OCI-LY7 (cell line): ENCODE data around the gene PLXNB2. TPM values are rescaled to one million over a fixed set of nuclear protein-coding genes. Genes with fewer than 3 reads are reported as not detected.

Experiments
- BruUV-seq: library from RNA; stranded (reverse); fragments of 400-500 nt; replicated peaks from 2 replicates; lab custom pipeline; 2021; lab: Mats Ljungman, UMichigan
- CTCF ChIA-PET: fragments of 300-600 bp; sonication (Branson Sonifier 250); formaldehyde crosslinking; loops from one replicate; lab custom pipeline; 2022; ENCODE audit warnings: antibody characterized with exemption; ENCODE audit not compliant: unreplicated experiment; lab: Charles Lee
- POLR2A ChIA-PET: fragments of 300-600 bp; sonication (Branson Sonifier 250); formaldehyde crosslinking; loops from one replicate; lab custom pipeline; 2022; ENCODE audit warnings: antibody characterized with exemption; lab: Charles Lee
- DNase-seq: peaks from one replicate; pipeline ENCODE4 v3.0.0-alpha.2; 2015; ENCODE audit warnings: low spot score
- H2AFZ ChIP-seq: fragments of 200-600 bp; sonication (generic), shearing (Covaris generic); 2 replicates; pipeline ENCODE4 v1.6.1; 2014; ENCODE audit warnings: mild to moderate bottlenecking, antibody characterized with exemption, low read length, moderate library complexity
- H3K27ac ChIP-seq: fragments of 200-600 bp; sonication (generic); 2 replicates; pipeline ENCODE4 v1.5.1; 2014; ENCODE audit warnings: mixed run types, low read depth, mild to moderate bottlenecking, moderate library complexity, low read length, inconsistent platforms; ENCODE audit not compliant: poor library complexity, severe bottlenecking
- H3K36me3 ChIP-seq: fragments of 200-600 bp; sonication (generic); 2 replicates; pipeline ENCODE4 v1.6.1; 2014; ENCODE audit warnings: mild to moderate bottlenecking, antibody characterized with exemption, low read length, moderate library complexity, mixed read lengths; ENCODE audit not compliant: insufficient read depth
- H3K4me1 ChIP-seq: fragments of 200-600 bp; sonication (generic); 2 replicates; pipeline ENCODE4 v1.5.1; 2014; ENCODE audit warnings: mild to moderate bottlenecking, low read length; ENCODE audit not compliant: insufficient read depth, poor library complexity, severe bottlenecking
- H3K4me2 ChIP-seq: fragments of 200-600 bp; sonication (generic); 2 replicates; pipeline ENCODE4 v1.6.1; 2014; ENCODE audit warnings: mild to moderate bottlenecking, low read length
- H3K4me3 ChIP-seq: fragments of 200-600 bp; sonication (generic); 2 replicates; pipeline ENCODE4 v1.5.1; 2014; ENCODE audit warnings: mild to moderate bottlenecking, low read depth, low read length; ENCODE audit not compliant: poor library complexity, severe bottlenecking
- H3K79me2 ChIP-seq: fragments of 200-600 bp; sonication (generic); 2 replicates; pipeline ENCODE4 v1.6.1; 2016; ENCODE audit warnings: low read depth, mild to moderate bottlenecking, low read length, moderate library complexity, mixed read lengths; ENCODE audit not compliant: insufficient read depth
- H3K9me2 ChIP-seq: fragments of 200-600 bp; sonication (generic); 2 replicates; pipeline ENCODE4 v1.6.1; 2016; ENCODE audit warnings: mild to moderate bottlenecking, low read length, mixed read lengths; ENCODE audit not compliant: insufficient read depth
- H3K9me3 ChIP-seq: fragments of 200-600 bp; sonication (generic); 2 replicates; pipeline ENCODE4 v1.6.1; 2014; ENCODE audit warnings: mild to moderate bottlenecking, mixed run types, low read length, mixed read lengths
- H4K20me1 ChIP-seq: fragments of 200-600 bp; sonication (generic); 2 replicates; pipeline ENCODE4 v1.6.1; 2014; ENCODE audit warnings: mild to moderate bottlenecking, antibody characterized with exemption, low read length, moderate library complexity, mixed read lengths; ENCODE audit not compliant: insufficient read depth
- EZH2phosphoT487 ChIP-seq: fragments of 200-600 bp; sonication (generic); IDR thresholded peaks from 2 replicates; pipeline ENCODE4 v1.6.1; 2018; ENCODE audit warnings: low read depth, borderline replicate concordance, mild to moderate bottlenecking, mixed run types, antibody characterized with exemption, low read length, moderate library complexity, mixed read lengths
- intact Hi-C: fragments of 100-400 bp; cut with micrococcal nuclease; formaldehyde crosslinking; loops from one replicate; pipeline ENCODE4 v1.10.0; 2022; ENCODE audit not compliant: unreplicated experiment
- total RNA-seq, 2 experiments: library from RNA; depleted of rRNA in 1 of 2; stranded (reverse); fragments of >200 nt in 1 of 2; shearing (Covaris generic) in 1 of 2; gene quantifications; 2 replicates each; pipeline ENCODE4 v1.2.3, GENCODE V29; 2014 to 2022
- TF ChIP-seq, protein P1 (sequence below): fragments of 200-600 bp; sonication (generic); conservative IDR thresholded peaks from 2 replicates; pipeline ENCODE4 v1.5.1; 2014; ENCODE audit warnings: mild to moderate bottlenecking, antibody characterized with exemption, low read length, moderate library complexity, mixed read lengths

The PLXNB2 gene
- total RNA-seq, 2 experiments from 2014 or later, result 10.7 to 39.2 TPM

DNA sequence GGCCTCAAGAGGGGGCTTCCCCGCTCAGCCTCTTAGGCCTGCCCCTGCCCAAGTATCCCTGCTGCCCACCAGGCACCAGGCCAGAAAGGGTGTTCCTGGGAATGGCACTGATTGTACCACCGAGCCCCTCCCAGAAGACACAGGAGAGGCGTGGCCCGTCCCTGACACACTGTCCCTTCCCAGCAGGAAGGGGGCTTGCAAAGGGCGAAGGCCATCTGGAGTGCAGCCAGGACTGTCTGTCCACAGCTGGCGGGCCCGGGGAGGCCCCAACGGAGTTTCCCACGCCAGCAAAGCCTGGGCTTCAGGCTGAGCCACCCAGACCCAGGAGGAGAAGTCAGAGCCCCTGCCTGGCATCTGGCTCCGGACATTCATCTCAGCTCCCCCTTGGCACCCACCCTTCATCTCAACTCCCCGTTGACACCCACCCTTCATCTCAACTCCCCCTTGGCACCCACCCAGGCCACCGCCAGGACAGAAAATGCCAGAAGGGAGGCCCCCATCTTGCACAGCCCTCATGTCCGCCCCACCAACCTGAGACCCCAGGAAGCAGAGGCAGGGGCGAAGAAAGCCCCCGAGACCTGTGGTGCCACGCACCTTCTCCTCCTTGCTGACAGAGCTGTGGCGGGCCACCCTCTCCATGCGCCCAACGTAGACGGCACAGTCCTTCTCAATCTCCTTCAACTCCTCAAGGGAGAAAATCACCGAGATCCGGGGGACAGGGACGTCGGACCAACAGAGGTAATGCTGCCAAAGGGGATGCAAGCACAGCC lies 82.1 kb downstream of the PLXNB2 start:
- no peak overlapping the region for H3K27ac ChIP-seq
- H3K4me2 ChIP-seq, result no peak overlapping the region
- no peaks in the 10 kb centered on the region for H3K9me3 ChIP-seq
- no peaks in the 10 kb centered on the region for H3K9me2 ChIP-seq
- H2AFZ ChIP-seq, result no peak overlapping the region
- TF ChIP-seq EZH2phosphoT487, result no peak
- TF ChIP-seq, protein P1, sequence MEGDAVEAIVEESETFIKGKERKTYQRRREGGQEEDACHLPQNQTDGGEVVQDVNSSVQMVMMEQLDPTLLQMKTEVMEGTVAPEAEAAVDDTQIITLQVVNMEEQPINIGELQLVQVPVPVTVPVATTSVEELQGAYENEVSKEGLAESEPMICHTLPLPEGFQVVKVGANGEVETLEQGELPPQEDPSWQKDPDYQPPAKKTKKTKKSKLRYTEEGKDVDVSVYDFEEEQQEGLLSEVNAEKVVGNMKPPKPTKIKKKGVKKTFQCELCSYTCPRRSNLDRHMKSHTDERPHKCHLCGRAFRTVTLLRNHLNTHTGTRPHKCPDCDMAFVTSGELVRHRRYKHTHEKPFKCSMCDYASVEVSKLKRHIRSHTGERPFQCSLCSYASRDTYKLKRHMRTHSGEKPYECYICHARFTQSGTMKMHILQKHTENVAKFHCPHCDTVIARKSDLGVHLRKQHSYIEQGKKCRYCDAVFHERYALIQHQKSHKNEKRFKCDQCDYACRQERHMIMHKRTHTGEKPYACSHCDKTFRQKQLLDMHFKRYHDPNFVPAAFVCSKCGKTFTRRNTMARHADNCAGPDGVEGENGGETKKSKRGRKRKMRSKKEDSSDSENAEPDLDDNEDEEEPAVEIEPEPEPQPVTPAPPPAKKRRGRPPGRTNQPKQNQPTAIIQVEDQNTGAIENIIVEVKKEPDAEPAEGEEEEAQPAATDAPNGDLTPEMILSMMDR, result no peak
- no peaks in the 10 kb centered on the region for H4K20me1 ChIP-seq
- peaks cover 65% of the 10 kb centered on the region for H3K36me3 ChIP-seq
- no peaks in the 10 kb centered on the region for H3K79me2 ChIP-seq
- no peak overlapping the region for H3K4me3 ChIP-seq
- ChIA-PET CTCF (no interaction called here), POLR2A (no interaction called here)
- intact Hi-C loops, result no loop called here
- no TSS peak for BruUV-seq
- no peaks in the 10 kb centered on the region for H3K4me1 ChIP-seq
- DNase-seq, result no peak

Other genes with a start within 250 kb of the PLXNB2 start
- gene TTLL8, start 249.3 kb downstream of the PLXNB2 start, total RNA-seq (2014; rRNA removed; shearing (Covaris generic)), result 0.06 TPM in 1 of 2 replicates, not detected in the other
- gene TTLL8, start 249.3 kb downstream of the PLXNB2 start, total RNA-seq (2022), result 0.72 and 1.3 TPM in 2 replicates
- 0.16 TPM in 1 of 2 replicates, not detected in the other for gene MLC1, start 222.2 kb downstream of the PLXNB2 start, total RNA-seq (2014; rRNA removed; shearing (Covaris generic))
- gene MLC1, start 222.2 kb downstream of the PLXNB2 start, total RNA-seq (2022), result not detected in 2 replicates
- 0.03 and 0.22 TPM in 2 replicates for gene MOV10L1, start 217.6 kb downstream of the PLXNB2 start, total RNA-seq (2014; rRNA removed; shearing (Covaris generic))
- gene MOV10L1, start 217.6 kb downstream of the PLXNB2 start, total RNA-seq (2022), result 0.66 and 1.1 TPM in 2 replicates
- not detected in 2 replicates for gene PANX2, start 136.9 kb downstream of the PLXNB2 start, total RNA-seq (2014; rRNA removed; shearing (Covaris generic))
- not detected in 2 replicates for gene PANX2, start 136.9 kb downstream of the PLXNB2 start, total RNA-seq (2022)
- 111 and 126 TPM in 2 replicates for gene TRABD, start 121.7 kb downstream of the PLXNB2 start, total RNA-seq (2014; rRNA removed; shearing (Covaris generic))
- 119 and 128 TPM in 2 replicates for gene TRABD, start 121.7 kb downstream of the PLXNB2 start, total RNA-seq (2022)
- 43.7 and 44.2 TPM in 2 replicates for gene SELENOO, start 106.6 kb downstream of the PLXNB2 start, total RNA-seq (2014; rRNA removed; shearing (Covaris generic))
- 34.0 and 40.2 TPM in 2 replicates for gene SELENOO, start 106.6 kb downstream of the PLXNB2 start, total RNA-seq (2022)
- gene TUBGCP6, start 62.6 kb downstream of the PLXNB2 start, total RNA-seq (2014; rRNA removed; shearing (Covaris generic)), result 52.8 and 57.7 TPM in 2 replicates
- 63.2 and 68.8 TPM in 2 replicates for gene TUBGCP6, start 62.6 kb downstream of the PLXNB2 start, total RNA-seq (2022)
- 47.4 and 49.4 TPM in 2 replicates for gene HDAC10, start 56.4 kb downstream of the PLXNB2 start, total RNA-seq (2014; rRNA removed; shearing (Covaris generic))
- 74.6 and 74.9 TPM in 2 replicates for gene HDAC10, start 56.4 kb downstream of the PLXNB2 start, total RNA-seq (2022)
- 90.8 and 93.6 TPM in 2 replicates for gene MAPK12, start 46.0 kb downstream of the PLXNB2 start, total RNA-seq (2014; rRNA removed; shearing (Covaris generic))
- 84.9 and 90.1 TPM in 2 replicates for gene MAPK12, start 46.0 kb downstream of the PLXNB2 start, total RNA-seq (2022)
- gene MAPK11, start 37.3 kb downstream of the PLXNB2 start, total RNA-seq (2014; rRNA removed; shearing (Covaris generic)), result 12.0 and 13.0 TPM in 2 replicates
- gene MAPK11, start 37.3 kb downstream of the PLXNB2 start, total RNA-seq (2022), result 18.6 and 19.7 TPM in 2 replicates
- 25.0 and 31.6 TPM in 2 replicates for gene DENND6B, start 19.4 kb upstream of the PLXNB2 start, total RNA-seq (2014; rRNA removed; shearing (Covaris generic))
- 38.1 and 45.0 TPM in 2 replicates for gene DENND6B, start 19.4 kb upstream of the PLXNB2 start, total RNA-seq (2022)
- 55.0 and 64.5 TPM in 2 replicates for gene PPP6R2, start 35.7 kb upstream of the PLXNB2 start, total RNA-seq (2014; rRNA removed; shearing (Covaris generic))
- gene PPP6R2, start 35.7 kb upstream of the PLXNB2 start, total RNA-seq (2022), result 62.3 and 65.8 TPM in 2 replicates
- 134 and 177 TPM in 2 replicates for gene SBF1, start 167.4 kb upstream of the PLXNB2 start, total RNA-seq (2014; rRNA removed; shearing (Covaris generic))
- 160 and 181 TPM in 2 replicates for gene SBF1, start 167.4 kb upstream of the PLXNB2 start, total RNA-seq (2022)
- 2.7 and 4.3 TPM in 2 replicates for gene ADM2, start 173.9 kb upstream of the PLXNB2 start, total RNA-seq (2014; rRNA removed; shearing (Covaris generic))
- 7.0 and 7.9 TPM in 2 replicates for gene ADM2, start 173.9 kb upstream of the PLXNB2 start, total RNA-seq (2022)
- not detected in 2 replicates for gene MIOX, start 179.2 kb upstream of the PLXNB2 start, total RNA-seq (2014; rRNA removed; shearing (Covaris generic))
- gene MIOX, start 179.2 kb upstream of the PLXNB2 start, total RNA-seq (2022), result 0.53 and 0.74 TPM in 2 replicates
- 37.8 and 50.7 TPM in 2 replicates for gene LMF2, start 200.1 kb upstream of the PLXNB2 start, total RNA-seq (2014; rRNA removed; shearing (Covaris generic))
- gene LMF2, start 200.1 kb upstream of the PLXNB2 start, total RNA-seq (2022), result 49.2 and 49.8 TPM in 2 replicates
- 129 and 151 TPM in 2 replicates for gene NCAPH2, start 200.6 kb upstream of the PLXNB2 start, total RNA-seq (2014; rRNA removed; shearing (Covaris generic))
- 124 and 126 TPM in 2 replicates for gene NCAPH2, start 200.6 kb upstream of the PLXNB2 start, total RNA-seq (2022)
- 2.7 and 4.9 TPM in 2 replicates for gene SCO2, start 218.0 kb upstream of the PLXNB2 start, total RNA-seq (2014; rRNA removed; shearing (Covaris generic))
- gene SCO2, start 218.0 kb upstream of the PLXNB2 start, total RNA-seq (2022), result 3.9 and 4.1 TPM in 2 replicates
- gene TYMP, start 222.4 kb upstream of the PLXNB2 start, total RNA-seq (2014; rRNA removed; shearing (Covaris generic)), result 3.9 and 6.3 TPM in 2 replicates
- 3.8 and 4.0 TPM in 2 replicates for gene TYMP, start 222.4 kb upstream of the PLXNB2 start, total RNA-seq (2022)
- 0.08 and 0.25 TPM in 2 replicates for gene KLHDC7B, start 238.3 kb upstream of the PLXNB2 start, total RNA-seq (2014; rRNA removed; shearing (Covaris generic))
- 0.31 and 0.46 TPM in 2 replicates for gene KLHDC7B, start 238.3 kb upstream of the PLXNB2 start, total RNA-seq (2022)